ENCODE measurements around the gene VPS37C. TPM values are rescaled to one million over a fixed set of nuclear protein-coding genes. Genes with fewer than 3 reads are reported as not detected.

The VPS37C gene
- total RNA-seq, 1 experiment from 2014 or later, result 29.0 TPM

- Histone ChIP-seq H3K4me1 (replicated peaks; ENCODE audit: insufficient read depth) (no peaks in the 10 kb centered on the region), H3K4me3 (no peak overlapping the region), H3F3A (ENCODE audit: insufficient read depth, low read depth) (no peaks in the 10 kb centered on the region), H3K79me2 (ENCODE audit: low read depth) (no peaks in the 10 kb centered on the region), H3K27ac (no peak overlapping the region), H3K36me3 (ENCODE audit: low read depth) (no peaks in the 10 kb centered on the region), H3K4me2 (no peak overlapping the region), H3K27me3 (ENCODE audit: insufficient read depth, low read depth) (peaks cover 88% of the 10 kb centered on the region), H3K9me3 (ENCODE audit: insufficient read depth, low read depth) (peaks cover 12% of the 10 kb centered on the region), H2AFZ (no peak overlapping the region), H3K9me2 (ENCODE audit: insufficient read depth) (no peaks in the 10 kb centered on the region), H4K20me1 (ENCODE audit: insufficient read depth) (no peaks in the 10 kb centered on the region)
- intact Hi-C loops (cut with micrococcal nuclease; ENCODE audit: unreplicated experiment), result no loop called here
- ChIA-PET CTCF (no interaction called here), POLR2A (ENCODE audit: unreplicated experiment) (no interaction called here)
- no peak for TF ChIP-seq EZH2 (IDR thresholded peaks at IDR 0.05; ENCODE audit: low read depth)
- TF ChIP-seq, protein P1, sequence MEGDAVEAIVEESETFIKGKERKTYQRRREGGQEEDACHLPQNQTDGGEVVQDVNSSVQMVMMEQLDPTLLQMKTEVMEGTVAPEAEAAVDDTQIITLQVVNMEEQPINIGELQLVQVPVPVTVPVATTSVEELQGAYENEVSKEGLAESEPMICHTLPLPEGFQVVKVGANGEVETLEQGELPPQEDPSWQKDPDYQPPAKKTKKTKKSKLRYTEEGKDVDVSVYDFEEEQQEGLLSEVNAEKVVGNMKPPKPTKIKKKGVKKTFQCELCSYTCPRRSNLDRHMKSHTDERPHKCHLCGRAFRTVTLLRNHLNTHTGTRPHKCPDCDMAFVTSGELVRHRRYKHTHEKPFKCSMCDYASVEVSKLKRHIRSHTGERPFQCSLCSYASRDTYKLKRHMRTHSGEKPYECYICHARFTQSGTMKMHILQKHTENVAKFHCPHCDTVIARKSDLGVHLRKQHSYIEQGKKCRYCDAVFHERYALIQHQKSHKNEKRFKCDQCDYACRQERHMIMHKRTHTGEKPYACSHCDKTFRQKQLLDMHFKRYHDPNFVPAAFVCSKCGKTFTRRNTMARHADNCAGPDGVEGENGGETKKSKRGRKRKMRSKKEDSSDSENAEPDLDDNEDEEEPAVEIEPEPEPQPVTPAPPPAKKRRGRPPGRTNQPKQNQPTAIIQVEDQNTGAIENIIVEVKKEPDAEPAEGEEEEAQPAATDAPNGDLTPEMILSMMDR (conservative IDR thresholded peaks at IDR 0.05), result no peak
- BruUV-seq (replicated peaks), result no TSS peak
- no peak for DNase-seq
Measured at GRCh38 chr11:61194169-61194671, 33.0 kb upstream of the VPS37C start.

GRCh38 chr11:61193596-61193995 is 32.4 kb upstream of the VPS37C start:
- H3K9me2 ChIP-seq (ENCODE audit: insufficient read depth), result no peaks in the 10 kb centered on the region
- no peaks in the 10 kb centered on the region for H3F3A ChIP-seq (ENCODE audit: insufficient read depth, low read depth)
- ChIA-PET CTCF (no interaction called here), POLR2A (ENCODE audit: unreplicated experiment) (no interaction called here)
- H3K9me3 ChIP-seq (ENCODE audit: insufficient read depth, low read depth), result peaks cover 12% of the 10 kb centered on the region
- H2AFZ ChIP-seq, result no peak overlapping the region
- H3K36me3 ChIP-seq (ENCODE audit: low read depth), result no peaks in the 10 kb centered on the region
- no peak overlapping the region for H3K4me2 ChIP-seq
- no peaks in the 10 kb centered on the region for H4K20me1 ChIP-seq (ENCODE audit: insufficient read depth)
- H3K27me3 ChIP-seq (ENCODE audit: insufficient read depth, low read depth), result peaks cover 82% of the 10 kb centered on the region
- H3K27ac ChIP-seq, result no peak overlapping the region
- H3K4me1 ChIP-seq (replicated peaks; ENCODE audit: insufficient read depth), result no peaks in the 10 kb centered on the region
- no peak overlapping the region for H3K4me3 ChIP-seq
- DNase-seq, result no peak
- no peaks in the 10 kb centered on the region for H3K79me2 ChIP-seq (ENCODE audit: low read depth)
- TF ChIP-seq EZH2 (IDR thresholded peaks at IDR 0.05; ENCODE audit: low read depth), result no peak
- TF ChIP-seq, protein P1 (conservative IDR thresholded peaks at IDR 0.05), result no peak
- intact Hi-C loops (cut with micrococcal nuclease; ENCODE audit: unreplicated experiment), result no loop called here
- BruUV-seq (replicated peaks), result no TSS peak

GRCh38 chr11:61189933-61190332 is 28.7 kb upstream of the VPS37C start:
- Histone ChIP-seq H3K27ac (no peak overlapping the region), H3F3A (ENCODE audit: insufficient read depth, low read depth) (no peaks in the 10 kb centered on the region), H3K4me3 (no peak overlapping the region), H3K4me2 (no peak overlapping the region), H3K36me3 (ENCODE audit: low read depth) (no peaks in the 10 kb centered on the region), H3K4me1 (replicated peaks; ENCODE audit: insufficient read depth) (no peaks in the 10 kb centered on the region), H3K9me3 (ENCODE audit: insufficient read depth, low read depth) (peaks cover 12% of the 10 kb centered on the region), H2AFZ (no peak overlapping the region), H4K20me1 (ENCODE audit: insufficient read depth) (no peaks in the 10 kb centered on the region), H3K79me2 (ENCODE audit: low read depth) (no peaks in the 10 kb centered on the region), H3K27me3 (ENCODE audit: insufficient read depth, low read depth) (peaks cover 45% of the 10 kb centered on the region), H3K9me2 (ENCODE audit: insufficient read depth) (no peaks in the 10 kb centered on the region)
- POLR2A ChIA-PET (ENCODE audit: unreplicated experiment), result no interaction called here
- no peak for TF ChIP-seq EZH2 (IDR thresholded peaks at IDR 0.05; ENCODE audit: low read depth)
- TF ChIP-seq, protein P1 (conservative IDR thresholded peaks at IDR 0.05), result no peak
- CTCF ChIA-PET, result no interaction called here
- no TSS peak for BruUV-seq (replicated peaks)
- no peak for DNase-seq
- intact Hi-C loops (cut with micrococcal nuclease; ENCODE audit: unreplicated experiment), result no loop called here

Data from PC-9 (cell line).